ENCODE data around the gene VRK3.

GRCh38 chr19:50007947-50008346, 17.2 kb downstream of the VRK3 start:
- TF ChIP-seq CTCF (conservative IDR thresholded peaks at IDR 0.05; ENCODE audit: low read depth, low read length) (no peak), EZH2 (IDR thresholded peaks at IDR 0.05; ENCODE audit: borderline replicate concordance, low read depth, low read length, poor library complexity, severe bottlenecking) (no peak)

Data from A673 (cell line).